ENCODE measurements around the gene OXLD1.

The OXLD1 gene

GRCh38 chr17:81666342-81667191 is at the start of gene OXLD1, which contains the start of gene CCDC137:
OXLD1 (minus strand) TSS chr17:81666605; CDS start chr17:81666577, 28 bp downstream.
CCDC137 (plus strand) TSS chr17:81666737; CDS start chr17:81666767, 30 bp downstream.
- peak; percentile 57 to 98 (median 91) for DNase-seq

- DNase-seq: no peak
These were observed 48.9 kb upstream of the OXLD1 start for GRCh38 chr17:81715107-81715871.

- DNase-seq: no peak
These were observed 48.2 kb upstream of the OXLD1 start for GRCh38 chr17:81714412-81715106.

- DNase-seq: no peak
These were observed 47.4 kb upstream of the OXLD1 start for GRCh38 chr17:81713556-81714411.

GRCh38 chr17:81713004-81713555 is 46.7 kb upstream of the OXLD1 start:
- DNase-seq: peak in 4 of 51 donors; percentile 16 to 52 (median 22)

GRCh38 chr17:81712468-81713003 is 46.1 kb upstream of the OXLD1 start:
- peak in 6 of 51 donors; percentile 16 to 52 (median 29) for DNase-seq

GRCh38 chr17:81711814-81712467 is 45.5 kb upstream of the OXLD1 start, which contains the start of gene SLC25A10:
SLC25A10 (plus strand) TSS chr17:81712284; CDS start chr17:81712427, 143 bp downstream.
- peak in 44 of 51 donors; percentile 26 to 86 (median 62) for DNase-seq

GRCh38 chr17:81710514-81711308 is 44.3 kb upstream of the OXLD1 start:
- DNase-seq: peak in 1 of 51 donors; percentile 18

- DNase-seq: no peak
These were observed 42.4 kb upstream of the OXLD1 start for GRCh38 chr17:81708739-81709185.

- DNase-seq: no peak
These were observed 41.6 kb upstream of the OXLD1 start for GRCh38 chr17:81707725-81708646.

- DNase-seq: no peak
These were observed 40.6 kb upstream of the OXLD1 start for GRCh38 chr17:81706757-81707624.

- no peak for DNase-seq
These were observed 39.8 kb upstream of the OXLD1 start for GRCh38 chr17:81706232-81706611.

GRCh38 chr17:81705518-81706231 is 39.3 kb upstream of the OXLD1 start:
- no peak for DNase-seq

GRCh38 chr17:81703747-81704654 is 37.6 kb upstream of the OXLD1 start:
- no peak for DNase-seq

All from hypothalamus (tissue), 51 donors.